DMS 273 (cell line): ENCODE data around the gene SEL1L3.

Experiments
- DNase-seq: peaks from one replicate; lab custom pipeline; 2025; ENCODE audit not compliant: unreplicated experiment; lab: John Stamatoyannopoulos, UW

SEL1L3 gene

GRCh38 chr4:25795566-25796454 is 67.0 kb downstream of the SEL1L3 start:
- no peak for DNase-seq

- no peak for DNase-seq
Observed at GRCh38 chr4:25795091-25795490, 67.7 kb downstream of the SEL1L3 start.

GRCh38 chr4:25792876-25793275 is 69.9 kb downstream of the SEL1L3 start:
- no peak for DNase-seq

- DNase-seq, result peak; percentile 55
Observed at GRCh38 chr4:25792200-25792791, 70.5 kb downstream of the SEL1L3 start.

- DNase-seq, result no peak
Observed at GRCh38 chr4:25790024-25790423, 72.8 kb downstream of the SEL1L3 start.

- no peak for DNase-seq
Observed at GRCh38 chr4:25788703-25789238, 74.0 kb downstream of the SEL1L3 start.

- no peak for DNase-seq
Observed at GRCh38 chr4:25786497-25787065, 76.2 kb downstream of the SEL1L3 start.

GRCh38 chr4:25783943-25784342 is 78.8 kb downstream of the SEL1L3 start:
- DNase-seq, result no peak

- no peak for DNase-seq
Observed at GRCh38 chr4:25783126-25783525, 79.7 kb downstream of the SEL1L3 start.

GRCh38 chr4:25782482-25782881 is 80.3 kb downstream of the SEL1L3 start:
- no peak for DNase-seq

- DNase-seq, result no peak
Observed at GRCh38 chr4:25779021-25779420, 83.8 kb downstream of the SEL1L3 start.

GRCh38 chr4:25776795-25777194 is 86.0 kb downstream of the SEL1L3 start:
- no peak for DNase-seq

- no peak for DNase-seq
Observed at GRCh38 chr4:25775166-25775565, 87.6 kb downstream of the SEL1L3 start.

- DNase-seq, result no peak
Observed at GRCh38 chr4:25773358-25773757, 89.4 kb downstream of the SEL1L3 start.

GRCh38 chr4:25771672-25772071 is 91.1 kb downstream of the SEL1L3 start:
- DNase-seq, result no peak

GRCh38 chr4:25770847-25771246 is 91.9 kb downstream of the SEL1L3 start:
- no peak for DNase-seq

GRCh38 chr4:25769251-25769650 is 93.5 kb downstream of the SEL1L3 start:
- DNase-seq, result no peak

GRCh38 chr4:25767877-25768725 is 94.7 kb downstream of the SEL1L3 start:
- peak; percentile 68 for DNase-seq

- DNase-seq, result no peak
Observed at GRCh38 chr4:25760518-25761157, 102.2 kb downstream of the SEL1L3 start.

GRCh38 chr4:25760048-25760447 is 102.7 kb downstream of the SEL1L3 start:
- no peak for DNase-seq
